Medulla oblongata (tissue), 1 donor: ENCODE results near the gene RTL1.

ENCODE experiments used
- DNase-seq: peaks from one replicate; pipeline ENCODE4 v3.0.0-alpha.2; 2015; ENCODE audit errors: extremely low spot score

RTL1 gene

GRCh38 chr14:100834794-100835547, 68.6 kb downstream of the RTL1 start:
- no peak for DNase-seq

GRCh38 chr14:100834082-100834793, 69.3 kb downstream of the RTL1 start:
- no peak for DNase-seq

GRCh38 chr14:100832311-100832960, 71.1 kb downstream of the RTL1 start:
- no peak for DNase-seq

- DNase-seq: no peak
Measured at GRCh38 chr14:100830681-100831080, 72.8 kb downstream of the RTL1 start.
